Nephron progenitor cell (in vitro differentiated cells): Measurements from ENCODE around the gene NEK2.

Experiments used
- DNase-seq: peaks from one replicate; pipeline ENCODE4 v3.0.0; 2021
- H3K27ac Mint-ChIP-seq: 2 replicates; pipeline ENCODE4 v1.8.0; 2021; ENCODE audit warnings: mild to moderate bottlenecking, moderate library complexity, mixed read lengths
- H3K27me3 Mint-ChIP-seq: 2 replicates; pipeline ENCODE4 v1.8.0; 2021; ENCODE audit warnings: mild to moderate bottlenecking, low read depth, mixed read lengths; ENCODE audit not compliant: poor library complexity
- H3K36me3 Mint-ChIP-seq: 2 replicates; pipeline ENCODE4 v1.8.0; 2021; ENCODE audit warnings: low read depth, mixed read lengths
- H3K4me1 Mint-ChIP-seq: 2 replicates; pipeline ENCODE4 v1.8.0; 2021; ENCODE audit warnings: mixed read lengths
- H3K4me3 Mint-ChIP-seq: 2 replicates; pipeline ENCODE4 v1.8.0; 2021; ENCODE audit warnings: mild to moderate bottlenecking, moderate library complexity, mixed read lengths
- H3K9me3 Mint-ChIP-seq: 2 replicates; pipeline ENCODE4 v1.8.0; 2021; ENCODE audit warnings: mild to moderate bottlenecking, moderate library complexity, mixed read lengths
- TF ChIP-seq, protein P1 (sequence below): fragments of 200-600 bp; sonication (generic); IDR thresholded peaks from 2 replicates; pipeline ENCODE4 v1.5.0; 2021; ENCODE audit warnings: antibody characterized with exemption

Gene NEK2

DNA sequence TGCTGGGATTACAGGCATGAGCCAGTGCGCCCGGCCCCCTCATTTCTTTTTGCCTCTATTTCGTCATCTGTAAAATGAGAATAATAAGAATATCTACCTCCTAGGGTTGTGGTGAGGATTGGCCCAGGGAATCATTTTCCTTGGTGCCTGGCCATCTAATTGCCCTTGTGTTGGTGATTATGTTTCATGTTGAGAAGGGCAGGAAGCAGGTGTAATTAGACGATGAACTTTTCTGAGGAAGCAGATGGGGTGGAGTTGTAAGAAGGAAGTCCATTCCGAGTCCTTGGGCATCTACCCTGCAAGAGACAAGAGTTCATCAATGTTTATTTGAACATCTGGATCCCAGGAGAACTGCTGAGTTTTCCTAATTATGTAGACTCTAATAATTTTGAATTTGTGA is 38.7 kb upstream of the NEK2 start:
- Mint-ChIP-seq H3K4me1 (peaks cover 6% of the 10 kb centered on the region), H3K27me3 (peaks cover 3% of the 10 kb centered on the region), H3K36me3 (no peaks in the 10 kb centered on the region), H3K27ac (no peak overlapping the region), H3K4me3 (no peak overlapping the region), H3K9me3 (no peaks in the 10 kb centered on the region)
- no peak for DNase-seq
- TF ChIP-seq, protein P1, sequence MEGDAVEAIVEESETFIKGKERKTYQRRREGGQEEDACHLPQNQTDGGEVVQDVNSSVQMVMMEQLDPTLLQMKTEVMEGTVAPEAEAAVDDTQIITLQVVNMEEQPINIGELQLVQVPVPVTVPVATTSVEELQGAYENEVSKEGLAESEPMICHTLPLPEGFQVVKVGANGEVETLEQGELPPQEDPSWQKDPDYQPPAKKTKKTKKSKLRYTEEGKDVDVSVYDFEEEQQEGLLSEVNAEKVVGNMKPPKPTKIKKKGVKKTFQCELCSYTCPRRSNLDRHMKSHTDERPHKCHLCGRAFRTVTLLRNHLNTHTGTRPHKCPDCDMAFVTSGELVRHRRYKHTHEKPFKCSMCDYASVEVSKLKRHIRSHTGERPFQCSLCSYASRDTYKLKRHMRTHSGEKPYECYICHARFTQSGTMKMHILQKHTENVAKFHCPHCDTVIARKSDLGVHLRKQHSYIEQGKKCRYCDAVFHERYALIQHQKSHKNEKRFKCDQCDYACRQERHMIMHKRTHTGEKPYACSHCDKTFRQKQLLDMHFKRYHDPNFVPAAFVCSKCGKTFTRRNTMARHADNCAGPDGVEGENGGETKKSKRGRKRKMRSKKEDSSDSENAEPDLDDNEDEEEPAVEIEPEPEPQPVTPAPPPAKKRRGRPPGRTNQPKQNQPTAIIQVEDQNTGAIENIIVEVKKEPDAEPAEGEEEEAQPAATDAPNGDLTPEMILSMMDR, result no peak

DNA sequence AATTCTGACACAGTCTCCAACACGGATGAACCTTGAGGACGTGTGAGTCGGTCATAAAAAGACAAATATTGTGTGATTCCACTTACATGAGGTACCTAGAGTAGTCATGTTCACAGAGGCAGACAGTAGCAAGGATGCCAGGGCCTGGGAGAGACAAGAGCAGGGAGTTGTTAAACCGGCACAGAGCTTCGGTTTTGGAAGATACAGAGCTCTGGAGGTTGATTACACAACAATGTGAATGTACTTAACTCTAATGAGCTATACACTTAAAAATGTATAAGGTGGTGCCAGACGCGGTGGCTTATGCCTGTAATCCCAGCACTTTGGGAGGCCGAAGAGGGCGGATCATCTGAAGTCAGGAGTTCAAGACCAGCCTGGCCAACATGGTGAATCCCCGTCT is 37.8 kb upstream of the NEK2 start:
- Mint-ChIP-seq H3K27me3 (peaks cover 3% of the 10 kb centered on the region), H3K4me1 (peaks cover 6% of the 10 kb centered on the region), H3K4me3 (no peak overlapping the region), H3K9me3 (no peaks in the 10 kb centered on the region), H3K36me3 (no peaks in the 10 kb centered on the region), H3K27ac (no peak overlapping the region)
- TF ChIP-seq, protein P1, result no peak
- DNase-seq, result no peak

DNA sequence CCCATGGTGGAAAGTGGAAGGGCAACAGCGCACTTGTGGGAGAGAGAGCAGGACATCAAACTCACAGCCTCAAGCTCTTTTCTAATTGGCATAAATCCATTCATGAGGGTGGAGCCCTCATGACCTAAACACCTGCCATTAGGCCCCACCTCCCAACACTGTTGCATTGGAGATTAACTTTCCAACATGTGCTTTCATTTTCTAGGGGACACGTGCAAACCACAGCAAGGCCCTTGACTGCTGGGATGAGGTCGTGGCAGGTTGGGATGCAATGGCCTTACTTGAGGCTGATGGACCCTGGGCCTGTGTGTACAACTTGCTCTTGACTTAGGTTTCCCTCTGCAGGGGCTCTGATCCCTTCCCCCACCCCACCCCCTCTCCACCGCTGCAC is 35.9 kb upstream of the NEK2 start:
- H3K4me3 Mint-ChIP-seq, result no peak overlapping the region
- H3K4me1 Mint-ChIP-seq, result peaks cover 6% of the 10 kb centered on the region
- H3K27me3 Mint-ChIP-seq, result peaks cover 7% of the 10 kb centered on the region
- no peak overlapping the region for H3K27ac Mint-ChIP-seq
- DNase-seq, result no peak
- H3K9me3 Mint-ChIP-seq, result no peaks in the 10 kb centered on the region
- TF ChIP-seq, protein P1, result no peak
- no peaks in the 10 kb centered on the region for H3K36me3 Mint-ChIP-seq

DNA sequence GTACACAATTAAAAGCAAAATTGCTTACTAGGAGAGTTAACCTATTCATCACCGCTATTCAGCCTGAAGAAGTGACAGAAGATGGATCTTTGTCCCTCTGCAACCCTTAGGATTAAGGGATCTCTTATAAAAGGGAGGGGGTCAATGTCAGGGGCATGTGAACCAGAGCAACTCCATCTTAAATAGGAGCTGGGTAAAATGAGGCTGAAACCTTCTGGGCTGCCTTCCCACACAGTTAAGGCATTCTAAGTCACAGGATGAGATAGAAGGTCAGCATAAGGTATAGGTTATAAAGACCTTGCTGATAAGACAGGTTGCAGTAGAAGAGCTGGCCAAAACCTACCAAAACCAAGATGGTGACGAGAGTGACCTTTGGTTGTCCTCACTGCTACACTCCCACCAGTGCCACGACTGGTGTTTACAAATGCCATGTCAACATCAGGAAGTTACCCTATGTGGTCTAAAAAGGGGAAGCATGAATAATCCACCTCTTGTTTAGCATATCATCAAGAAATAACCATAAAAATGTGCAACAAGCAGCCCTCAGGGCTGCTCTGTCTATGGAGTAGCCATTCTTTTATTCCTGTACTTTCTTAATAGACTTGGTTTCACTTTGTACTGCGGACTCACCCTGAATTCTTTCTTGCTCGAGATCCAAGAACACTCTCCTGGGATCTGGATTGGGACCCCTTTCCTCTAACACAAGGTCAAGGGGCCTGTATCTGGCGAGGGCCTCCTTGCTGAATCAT is 35.3 kb upstream of the NEK2 start:
- no peaks in the 10 kb centered on the region for H3K36me3 Mint-ChIP-seq
- DNase-seq, result no peak

DNA sequence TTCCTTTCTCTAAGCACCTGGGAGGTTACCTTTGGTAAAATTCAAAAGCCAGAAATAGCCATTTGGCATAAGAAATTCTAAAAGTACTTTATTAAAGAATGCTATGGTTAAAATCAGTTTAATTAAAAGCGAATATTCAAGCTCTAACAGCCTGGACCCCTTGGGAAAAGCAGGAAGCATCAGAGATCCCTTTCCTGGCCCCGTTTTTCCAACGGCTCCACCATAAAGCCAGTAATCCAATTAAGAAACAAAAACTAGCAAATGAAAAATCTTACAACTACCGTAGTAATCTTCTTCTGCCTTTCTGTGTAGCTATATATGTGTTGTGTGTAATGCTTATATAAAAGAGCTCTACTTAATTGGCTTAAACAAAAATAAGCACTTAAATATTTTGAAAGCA is 33.5 kb upstream of the NEK2 start:
- Mint-ChIP-seq H3K36me3 (no peaks in the 10 kb centered on the region), H3K4me3 (no peak overlapping the region), H3K9me3 (no peaks in the 10 kb centered on the region), H3K27ac (no peak overlapping the region), H3K27me3 (peaks cover 7% of the 10 kb centered on the region), H3K4me1 (peaks cover 8% of the 10 kb centered on the region)
- TF ChIP-seq, protein P1, result no peak
- no peak for DNase-seq

More for the DNA sequence above, 35.3 kb upstream of the NEK2 start:
- Mint-ChIP-seq H3K27me3 (peaks cover 7% of the 10 kb centered on the region), H3K9me3 (no peaks in the 10 kb centered on the region), H3K4me3 (no peak overlapping the region), H3K4me1 (peaks cover 3% of the 10 kb centered on the region), H3K27ac (no peak overlapping the region)
- TF ChIP-seq, protein P1, result no peak

DNA sequence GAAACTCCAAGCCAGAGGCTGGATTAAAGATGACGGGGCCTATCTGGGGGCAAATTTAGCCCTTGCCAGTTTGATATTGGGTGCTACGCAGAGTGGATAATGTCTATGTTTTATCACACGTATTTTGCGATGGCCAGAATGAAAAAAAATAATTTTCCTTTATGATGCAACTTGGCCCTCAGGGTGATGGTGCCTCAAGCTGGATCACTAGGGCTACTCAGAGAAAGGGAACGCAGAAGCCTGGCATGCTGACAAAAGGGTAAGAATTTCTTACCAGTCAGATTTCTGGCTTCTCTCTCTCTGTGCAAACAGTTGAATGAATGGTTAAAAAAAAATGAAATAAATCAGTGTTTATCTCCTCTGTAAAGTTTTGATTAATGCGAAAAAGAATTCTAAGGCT is 32.6 kb upstream of the NEK2 start:
- Mint-ChIP-seq H3K27ac (peak overlapping the region; percentile 66), H3K9me3 (no peaks in the 10 kb centered on the region), H3K4me3 (no peak overlapping the region), H3K4me1 (peaks cover 11% of the 10 kb centered on the region), H3K36me3 (no peaks in the 10 kb centered on the region), H3K27me3 (peaks cover 7% of the 10 kb centered on the region)
- DNase-seq, result no peak
- TF ChIP-seq, protein P1, result no peak
